DND-41 (cell line): Measurements from ENCODE around the gene TM4SF4.

Source experiments
- ATAC-seq: fragments of 200-7000 bp; cut with Tn5 transposase; 3 replicates; pipeline ENCODE4 v1.9.1; 2021; ENCODE audit warnings: low read depth; ENCODE audit not compliant: insufficient read depth
- DNase-seq: peaks from one replicate; pipeline ENCODE4 v3.0.0-alpha.2; 2020
- H2AFZ ChIP-seq: 2 replicates; pipeline ENCODE4 v1.6.0; 2012; ENCODE audit warnings: low read depth, low read length
- H3K27ac ChIP-seq: 2 replicates; pipeline ENCODE4 v1.5.1; 2012; ENCODE audit warnings: low read length, inconsistent platforms
- H3K27me3 ChIP-seq: fragments of 200-600 bp; sonication (generic); 2 replicates; pipeline ENCODE4 v1.6.0; 2012; ENCODE audit warnings: low read length, mild to moderate bottlenecking, inconsistent platforms; ENCODE audit not compliant: insufficient read depth, poor library complexity
- H3K36me3 ChIP-seq: 2 replicates; pipeline ENCODE4 v1.5.1; 2012; ENCODE audit warnings: low read length, inconsistent platforms; ENCODE audit not compliant: insufficient read depth
- H3K4me1 ChIP-seq: 2 replicates; pipeline ENCODE4 v1.5.1; 2012; ENCODE audit warnings: mild to moderate bottlenecking, low read length; ENCODE audit not compliant: insufficient read depth
- H3K4me2 ChIP-seq: 2 replicates; pipeline ENCODE4 v1.6.0; 2012; ENCODE audit warnings: mild to moderate bottlenecking, moderate library complexity, low read length, inconsistent platforms; ENCODE audit not compliant: insufficient read depth
- H3K4me3 ChIP-seq, 2 experiments: fragments of 200-600 bp in 1 of 2; shearing (Covaris generic) in 1 of 2; 2 replicates each; pipeline ENCODE4 v1.5.1; 2012 to 2016; ENCODE audit warnings: inconsistent platforms in 2 of 2, low read length in 2 of 2, mild to moderate bottlenecking in 2 of 2, low read depth in 1 of 2, moderate library complexity in 1 of 2
- H3K79me2 ChIP-seq: 2 replicates; pipeline ENCODE4 v1.6.0; 2012; ENCODE audit warnings: low read length, inconsistent platforms; ENCODE audit not compliant: insufficient read depth
- H3K9ac ChIP-seq: 2 replicates; pipeline ENCODE4 v1.6.0; 2012; ENCODE audit warnings: low read depth, mild to moderate bottlenecking, inconsistent platforms, low read length, moderate library complexity
- H3K9me3 ChIP-seq: 2 replicates; pipeline ENCODE4 v1.5.1; 2012; ENCODE audit warnings: low read length, moderate library complexity, mild to moderate bottlenecking, inconsistent platforms; ENCODE audit not compliant: insufficient read depth, severe bottlenecking
- H4K20me1 ChIP-seq: 2 replicates; pipeline ENCODE4 v1.6.0; 2012; ENCODE audit warnings: low read length; ENCODE audit not compliant: insufficient read depth
- EZH2 ChIP-seq: IDR thresholded peaks from 3 replicates; pipeline ENCODE4 v1.6.1; 2012; ENCODE audit warnings: borderline replicate concordance, low read depth, mild to moderate bottlenecking, moderate library complexity, low read length, inconsistent platforms; ENCODE audit not compliant: severe bottlenecking
- TF ChIP-seq, protein P1 (sequence below): IDR thresholded peaks from 2 replicates; pipeline ENCODE4 v1.5.1; 2012; ENCODE audit warnings: borderline replicate concordance, low read length, moderate library complexity, mild to moderate bottlenecking; ENCODE audit not compliant: poor library complexity, severe bottlenecking; ENCODE audit errors: extremely low read depth

The TM4SF4 gene

DNA sequence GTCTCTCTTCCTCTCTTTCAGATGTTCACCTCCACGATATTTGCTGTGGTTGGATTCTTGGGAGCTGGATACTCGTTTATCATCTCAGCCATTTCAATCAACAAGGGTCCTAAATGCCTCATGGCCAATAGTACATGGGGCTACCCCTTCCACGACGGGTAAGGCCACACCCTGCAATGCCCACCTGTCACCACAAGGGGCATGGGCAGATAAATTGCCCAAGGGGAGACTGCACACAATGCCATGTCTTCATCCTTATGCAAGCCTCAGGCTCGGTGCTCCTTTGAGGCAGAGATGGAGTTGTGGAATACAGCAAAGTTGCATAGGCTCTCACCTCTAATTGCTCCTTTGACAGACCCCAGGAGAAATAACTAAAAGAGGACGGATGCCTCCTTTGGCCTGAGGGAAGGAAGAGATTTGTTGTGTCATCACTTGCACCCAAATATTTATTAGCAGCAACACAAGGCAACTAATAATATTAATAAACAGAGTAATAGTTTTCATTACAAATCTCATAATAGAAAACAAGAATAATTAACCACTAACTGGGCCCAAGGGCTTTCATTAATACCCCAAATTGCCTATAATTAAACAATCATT lies 13.2 kb downstream of the TM4SF4 start:
- TF ChIP-seq EZH2, result no peak
- TF ChIP-seq, protein P1, sequence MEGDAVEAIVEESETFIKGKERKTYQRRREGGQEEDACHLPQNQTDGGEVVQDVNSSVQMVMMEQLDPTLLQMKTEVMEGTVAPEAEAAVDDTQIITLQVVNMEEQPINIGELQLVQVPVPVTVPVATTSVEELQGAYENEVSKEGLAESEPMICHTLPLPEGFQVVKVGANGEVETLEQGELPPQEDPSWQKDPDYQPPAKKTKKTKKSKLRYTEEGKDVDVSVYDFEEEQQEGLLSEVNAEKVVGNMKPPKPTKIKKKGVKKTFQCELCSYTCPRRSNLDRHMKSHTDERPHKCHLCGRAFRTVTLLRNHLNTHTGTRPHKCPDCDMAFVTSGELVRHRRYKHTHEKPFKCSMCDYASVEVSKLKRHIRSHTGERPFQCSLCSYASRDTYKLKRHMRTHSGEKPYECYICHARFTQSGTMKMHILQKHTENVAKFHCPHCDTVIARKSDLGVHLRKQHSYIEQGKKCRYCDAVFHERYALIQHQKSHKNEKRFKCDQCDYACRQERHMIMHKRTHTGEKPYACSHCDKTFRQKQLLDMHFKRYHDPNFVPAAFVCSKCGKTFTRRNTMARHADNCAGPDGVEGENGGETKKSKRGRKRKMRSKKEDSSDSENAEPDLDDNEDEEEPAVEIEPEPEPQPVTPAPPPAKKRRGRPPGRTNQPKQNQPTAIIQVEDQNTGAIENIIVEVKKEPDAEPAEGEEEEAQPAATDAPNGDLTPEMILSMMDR, result peak; percentile 67

GRCh38 chr3:149489060-149489690 lies 14.7 kb downstream of the TM4SF4 start:
- no peaks in the 10 kb centered on the region for H3K79me2 ChIP-seq
- TF ChIP-seq EZH2, result no peak
- TF ChIP-seq, protein P1, result peak; percentile 47
- no peak overlapping the region for H2AFZ ChIP-seq

More for the DNA sequence above, 13.2 kb downstream of the TM4SF4 start:
- Histone ChIP-seq H3K9me3 (no peaks in the 10 kb centered on the region), H3K4me3 (no peak overlapping the region), H2AFZ (no peak overlapping the region), H3K27ac (no peak overlapping the region), H3K27me3 (no peaks in the 10 kb centered on the region), H3K79me2 (no peaks in the 10 kb centered on the region), H4K20me1 (no peaks in the 10 kb centered on the region), H3K36me3 (no peaks in the 10 kb centered on the region), H3K4me2 (no peak overlapping the region), H3K9ac (no peak overlapping the region), H3K4me1 (no peaks in the 10 kb centered on the region)
- ATAC-seq (peak; percentile 72), DNase-seq (peak; percentile 47)

DNA sequence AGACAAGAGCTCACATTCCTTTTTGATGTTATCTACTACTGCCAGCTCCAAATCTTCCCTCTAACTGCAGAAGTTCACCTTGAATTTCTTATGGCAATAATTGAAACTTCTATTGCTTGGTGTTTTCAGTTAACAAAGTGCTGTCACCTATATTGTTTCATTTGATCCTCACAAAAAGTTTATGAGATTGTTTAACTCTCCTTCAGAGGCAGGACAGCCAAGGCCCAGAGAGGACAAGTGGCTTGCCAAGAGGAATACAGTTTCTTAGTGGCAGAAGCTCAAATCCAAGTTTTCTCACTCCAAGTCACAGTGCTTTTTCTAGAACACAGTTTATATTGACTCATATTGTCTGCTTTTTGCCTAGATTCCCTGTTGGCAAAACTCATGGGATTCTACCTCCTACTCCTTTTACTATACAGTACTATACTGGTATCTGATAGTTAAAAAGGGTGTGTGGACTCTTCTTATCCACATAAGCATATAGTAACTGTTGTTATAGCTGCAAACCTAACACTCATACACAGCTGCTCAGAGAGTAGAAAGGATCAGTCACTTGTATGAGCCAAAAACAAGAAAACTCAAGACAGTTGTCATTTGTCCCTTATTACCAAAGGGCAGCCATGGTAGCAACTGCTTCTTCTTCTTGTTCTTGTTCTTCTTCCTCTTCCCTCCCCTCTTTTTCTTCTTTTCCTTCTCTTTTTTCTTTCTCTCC lies 15.9 kb downstream of the TM4SF4 start:
- Histone ChIP-seq H3K27ac (no peak overlapping the region), H3K36me3 (no peaks in the 10 kb centered on the region), H3K4me3 (no peak overlapping the region), H3K9me3 (no peaks in the 10 kb centered on the region), H3K4me2 (no peak overlapping the region), H3K4me1 (no peaks in the 10 kb centered on the region), H4K20me1 (no peaks in the 10 kb centered on the region), H3K9ac (no peak overlapping the region), H3K79me2 (no peaks in the 10 kb centered on the region), H3K27me3 (no peaks in the 10 kb centered on the region), H2AFZ (no peak overlapping the region)
- DNase-seq, result no peak
- ATAC-seq, result no peak
- TF ChIP-seq EZH2, result no peak
- TF ChIP-seq, protein P1, result no peak

More at GRCh38 chr3:149489060-149489690, 14.7 kb downstream of the TM4SF4 start:
- Histone ChIP-seq H3K4me3 (no peak overlapping the region), H3K27me3 (no peaks in the 10 kb centered on the region), H3K9ac (no peak overlapping the region), H3K4me1 (no peaks in the 10 kb centered on the region), H3K4me2 (no peak overlapping the region), H3K27ac (no peak overlapping the region), H4K20me1 (no peaks in the 10 kb centered on the region), H3K36me3 (no peaks in the 10 kb centered on the region), H3K9me3 (no peaks in the 10 kb centered on the region)
- DNase-seq, result no peak
- 0 out of 3 replicates have a peak, but pooled peaks have one; percentile 40 for ATAC-seq
